HCT116 (cell line): ENCODE measurements around the gene PAQR4. TPM values are rescaled to one million over a fixed set of nuclear protein-coding genes. Genes with fewer than 3 reads are reported as not detected.

ENCODE experiments used
- ATAC-seq: fragments of 200-7000 bp; cut with Tn5 transposase; 2 replicates; pipeline ENCODE4 v1.9.1; 2020; ENCODE audit warnings: mild to moderate bottlenecking, moderate library complexity
- BruUV-seq: library from RNA; stranded (reverse); fragments of 400-500 nt; replicated peaks from 2 replicates; lab custom pipeline; 2021; lab: Mats Ljungman, UMichigan
- CTCF ChIA-PET: fragments of 300-600 bp; sonication (Branson Sonifier 250); formaldehyde crosslinking; loops from one replicate; lab custom pipeline; 2021; ENCODE audit warnings: antibody characterized with exemption; lab: Charles Lee
- POLR2A ChIA-PET: fragments of 300-600, 350-600 bp; sonication (Branson Sonifier 250); formaldehyde crosslinking; loops from one replicate; lab custom pipeline; 2021; ENCODE audit warnings: antibody characterized with exemption; lab: Charles Lee
- RAD21 ChIA-PET, 2 experiments: fragments of 300-600 bp; sonication (Branson Sonifier 250); formaldehyde crosslinking; loops; one replicate each; lab custom pipeline; 2023; ENCODE audit warnings: low total read pairs in 2 of 2; ENCODE audit not compliant: uncharacterized antibody in 2 of 2, unreplicated experiment in 2 of 2, low non-redundant PET in 1 of 2; lab: Charles Lee
- DNase-seq: peaks from one replicate; pipeline ENCODE4 v3.0.0-alpha.2; 2010; ENCODE audit warnings: low read depth, low spot score
- H2AFZ ChIP-seq: fragments of 200-600 bp; shearing (Covaris generic), sonication (generic); 2 replicates; pipeline ENCODE4 v1.6.1; 2017; ENCODE audit warnings: low read depth, mixed run types, mixed read lengths, antibody characterized with exemption, low read length; ENCODE audit not compliant: poor library complexity, severe bottlenecking
- H3K27ac ChIP-seq: 2 replicates; pipeline ENCODE4 v1.5.1; 2012; ENCODE audit warnings: low read depth, low read length
- H3K27me3 ChIP-seq: fragments of 200-600 bp; sonication (generic); 2 replicates; pipeline ENCODE4 v1.6.1; 2016; ENCODE audit warnings: mixed run types, low read length, mixed read lengths; ENCODE audit not compliant: insufficient read depth
- H3K36me3 ChIP-seq, 2 experiments: fragments of 200-500 bp in 1 of 2; fragments of 200-600 bp in 1 of 2; sonication (Bioruptor generic) in 1 of 2; sonication (generic) in 1 of 2; 2 replicates each; pipeline versions ENCODE4 v1.5.1 to v1.6.1; 2014 to 2016; ENCODE audit warnings: low read length in 2 of 2, inconsistent platforms in 1 of 2, mixed read lengths in 1 of 2, mixed run types in 1 of 2; ENCODE audit not compliant: insufficient read depth in 2 of 2, control insufficient read depth in 1 of 2
- H3K4me1 ChIP-seq, 2 experiments: fragments of 200-600 bp in 1 of 2; sonication (generic) in 1 of 2; 2 replicates each; pipeline versions ENCODE4 v1.5.1 to v1.6.1; 2012 to 2017; ENCODE audit warnings: low read length in 2 of 2, inconsistent platforms in 1 of 2, mild to moderate bottlenecking in 1 of 2, mixed read lengths in 1 of 2, mixed run types in 1 of 2, moderate library complexity in 1 of 2; ENCODE audit not compliant: insufficient read depth in 2 of 2, control insufficient read depth in 1 of 2
- H3K4me2 ChIP-seq: fragments of 200-600 bp; sonication (generic); 2 replicates; pipeline ENCODE4 v1.6.1; 2017; ENCODE audit warnings: mixed run types, low read length, mixed read lengths
- H3K4me3 ChIP-seq, 2 experiments: fragments of 200-600 bp in 1 of 2; sonication (generic) in 1 of 2; replicated peaks in 1 of 2; 2 replicates each; pipeline ENCODE4 v1.5.1; 2011 to 2016; ENCODE audit warnings: low read length in 2 of 2, control low read depth in 1 of 2, low read depth in 1 of 2, mild to moderate bottlenecking in 1 of 2, mixed read lengths in 1 of 2, mixed run types in 1 of 2
- H3K79me2 ChIP-seq: fragments of 200-600 bp; sonication (generic); 2 replicates; pipeline ENCODE4 v1.6.1; 2017; ENCODE audit warnings: mild to moderate bottlenecking, mixed run types, low read length, moderate library complexity, mixed read lengths; ENCODE audit not compliant: insufficient read depth
- H3K9ac ChIP-seq: fragments of 200-600 bp; sonication (generic); 2 replicates; pipeline ENCODE4 v1.6.1; 2016; ENCODE audit warnings: low read length, mixed read lengths
- H3K9me2 ChIP-seq: fragments of 200-600 bp; sonication (generic), shearing (Covaris generic); 2 replicates; pipeline ENCODE4 v1.6.1; 2017; ENCODE audit warnings: mixed run types, mild to moderate bottlenecking, moderate library complexity; ENCODE audit not compliant: insufficient read depth
- H3K9me3 ChIP-seq, 2 experiments: fragments of 200-500 bp in 1 of 2; fragments of 200-600 bp in 1 of 2; sonication (Bioruptor generic) in 1 of 2; sonication (generic) in 1 of 2; 2 replicates each; pipeline ENCODE4 v1.6.1; 2014 to 2017; ENCODE audit warnings: low read length in 2 of 2, mixed read lengths in 2 of 2, inconsistent platforms in 1 of 2, low read depth in 1 of 2, mild to moderate bottlenecking in 1 of 2, mixed run types in 1 of 2, moderate library complexity in 1 of 2; ENCODE audit not compliant: control insufficient read depth in 1 of 2, insufficient read depth in 1 of 2
- H4K20me1 ChIP-seq: fragments of 200-600 bp; sonication (generic), shearing (Covaris generic); 2 replicates; pipeline ENCODE4 v1.6.1; 2017; ENCODE audit warnings: mixed run types, mild to moderate bottlenecking, moderate library complexity; ENCODE audit not compliant: insufficient read depth
- CEBPB ChIP-seq: IDR thresholded peaks from 2 replicates; pipeline ENCODE4 v1.6.1; 2012; ENCODE audit warnings: low read depth
- EGR1 ChIP-seq: IDR thresholded peaks from 2 replicates; pipeline ENCODE4 v1.6.1; 2012; ENCODE audit warnings: low read depth
- ELF1 ChIP-seq: IDR thresholded peaks from 2 replicates; pipeline ENCODE4 v1.6.1; 2012; ENCODE audit warnings: low read depth, borderline replicate concordance
- EZH2phosphoT487 ChIP-seq: fragments of 200-600 bp; IDR thresholded peaks from 2 replicates; pipeline ENCODE4 v1.6.1; 2018; ENCODE audit warnings: antibody characterized with exemption, borderline replicate concordance
- FOSL1 ChIP-seq: IDR thresholded peaks from 2 replicates; pipeline ENCODE4 v1.6.1; 2012; ENCODE audit warnings: low read depth
- JUND ChIP-seq: IDR thresholded peaks from 2 replicates; pipeline ENCODE4 v1.6.1; 2012
- POLR2A ChIP-seq: IDR thresholded peaks from 2 replicates; pipeline ENCODE4 v1.7.0; 2011; ENCODE audit warnings: borderline replicate concordance; ENCODE audit not compliant: insufficient read depth, insufficient read length; ENCODE audit errors: extremely low read depth
- RAD21 ChIP-seq: IDR thresholded peaks from 2 replicates; pipeline ENCODE4 v1.6.1; 2012; ENCODE audit warnings: low read depth, mild to moderate bottlenecking
- SIN3A ChIP-seq: IDR thresholded peaks from 2 replicates; pipeline ENCODE4 v1.6.1; 2012; ENCODE audit warnings: low read depth
- SP1 ChIP-seq: IDR thresholded peaks from 2 replicates; pipeline ENCODE4 v1.6.1; 2012; ENCODE audit warnings: low read depth
- SRF ChIP-seq: IDR thresholded peaks from 2 replicates; pipeline ENCODE4 v1.6.1; 2012; ENCODE audit warnings: low read depth
- TCF7L2 ChIP-seq: IDR thresholded peaks from 2 replicates; pipeline ENCODE4 v1.7.0; 2011; ENCODE audit warnings: borderline replicate concordance, inconsistent platforms; ENCODE audit not compliant: insufficient read depth, insufficient read length; ENCODE audit errors: extremely low read depth
- ZFX ChIP-seq: fragments of 450-650 bp; IDR thresholded peaks from 2 replicates; pipeline ENCODE4 v1.6.1; 2017
- ZNF274 ChIP-seq: fragments of 200-500 bp; sonication (Bioruptor generic); IDR thresholded peaks from 2 replicates; pipeline ENCODE4 v1.6.1; 2014; ENCODE audit warnings: mild to moderate bottlenecking, low read depth, low read length, inconsistent platforms
- intact Hi-C: fragments of 100-400 bp; cut with micrococcal nuclease; formaldehyde crosslinking; loops from 2 replicates; pipeline ENCODE4 v1.10.0; 2022
- total RNA-seq: library from RNA; stranded (reverse); gene quantifications from one replicate; pipeline ENCODE4 v1.2.1, GENCODE V29; 2021; ENCODE audit not compliant: unreplicated experiment
- TF ChIP-seq, protein P1 (sequence below): IDR thresholded peaks from 2 replicates; pipeline ENCODE4 v1.6.1; 2012
- TF ChIP-seq, protein P2 (sequence below): IDR thresholded peaks from 2 replicates; pipeline ENCODE4 v1.6.1; 2011; ENCODE audit warnings: mild to moderate bottlenecking, low read length, moderate library complexity; ENCODE audit not compliant: insufficient replicate concordance; ENCODE audit errors: extremely low read depth

The PAQR4 gene
- total RNA-seq, 1 experiment from 2014 or later = 45.6 TPM

DNA sequence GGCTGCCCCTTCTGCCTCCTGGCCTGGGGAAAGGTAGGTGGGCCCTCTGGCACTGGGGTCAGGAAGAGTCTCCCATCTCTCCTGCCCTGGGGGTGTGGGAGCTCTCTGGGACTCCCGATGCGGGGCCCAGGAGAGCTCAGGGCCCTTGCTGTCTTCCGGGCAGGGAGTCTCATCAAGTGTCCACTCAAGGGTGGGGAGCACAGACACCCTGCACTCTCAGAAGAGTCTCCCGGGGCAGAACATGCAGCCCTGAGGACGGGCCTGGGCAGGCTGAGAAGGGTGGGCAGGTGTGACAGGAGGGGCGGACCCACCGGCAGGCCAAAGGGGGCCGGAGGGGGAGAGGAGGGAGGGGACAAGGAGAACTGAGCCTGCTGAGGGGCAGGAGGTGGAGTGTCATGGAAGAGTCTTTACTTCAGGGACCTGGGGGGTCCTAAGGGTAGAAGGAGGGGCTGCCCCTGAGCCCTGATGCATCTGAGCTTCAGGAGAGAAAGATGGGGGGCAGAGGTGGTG, 19.5 kb downstream of the PAQR4 start:
- H3K9me2 ChIP-seq = no peaks in the 10 kb centered on the region
- H3K36me3 ChIP-seq = no peaks in the 10 kb centered on the region
- RAD21 ChIA-PET = no interaction called here
- no peaks in the 10 kb centered on the region for H3K27me3 ChIP-seq
- H4K20me1 ChIP-seq = no peaks in the 10 kb centered on the region
- CTCF ChIA-PET = no interaction called here
- no peak overlapping the region for H3K4me3 ChIP-seq
- H3K4me1 ChIP-seq = peaks cover 16 to 28% of the 10 kb centered on the region in 2 experiments
- no peak for DNase-seq
- intact Hi-C loops = no loop called here
- no peaks in the 10 kb centered on the region for H3K79me2 ChIP-seq
- H3K9ac ChIP-seq = no peak overlapping the region
- H3K4me2 ChIP-seq = no peak overlapping the region
- ATAC-seq = no peak
- no peak overlapping the region for H3K27ac ChIP-seq
- H3K9me3 ChIP-seq = no peaks in the 10 kb centered on the region
- POLR2A ChIA-PET = interaction anchor here (0.7 kb wide), 2 partner anchors 11 to 32 kb away, joined by 3 to 4 read pairs; no protein-coding TSS in a partner anchor
- no TSS peak for BruUV-seq
- TF ChIP-seq ELF1 = no peak
- TF ChIP-seq SP1 = no peak
- no peak for TF ChIP-seq POLR2A
- TF ChIP-seq TCF7L2 = no peak
- no peak overlapping the region for H2AFZ ChIP-seq

DNA sequence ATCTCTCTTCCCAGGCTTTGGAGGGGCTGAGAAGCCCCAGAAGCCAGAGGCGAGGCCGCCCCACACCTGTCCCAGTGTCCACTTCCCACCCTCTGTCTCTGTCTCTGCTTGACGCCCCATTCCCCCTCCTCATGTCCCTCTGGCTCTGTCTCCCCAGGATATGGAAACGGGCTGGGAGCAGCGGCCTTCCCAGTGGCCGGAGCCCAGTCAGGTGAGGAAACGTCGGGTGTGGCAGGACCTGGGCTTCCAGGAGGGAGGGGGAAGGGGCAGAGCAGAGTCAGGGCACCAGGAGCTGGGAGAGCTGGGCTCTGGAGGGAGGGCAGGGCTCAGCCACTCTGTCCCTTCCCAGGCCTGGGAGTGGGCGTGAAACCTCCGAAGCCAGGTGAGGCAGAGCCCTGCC, 21.7 kb downstream of the PAQR4 start:
- Histone ChIP-seq H3K36me3 (no peaks in the 10 kb centered on the region), H3K9ac (no peak overlapping the region), H3K4me2 (peak overlapping the region; percentile 32), H3K27me3 (no peaks in the 10 kb centered on the region), H3K9me2 (no peaks in the 10 kb centered on the region), H3K4me1 (peaks cover 11 to 28% of the 10 kb centered on the region in 2 experiments), H3K9me3 (no peaks in the 10 kb centered on the region), H3K79me2 (no peaks in the 10 kb centered on the region), H3K4me3 (no peak overlapping the region), H3K27ac (no peak overlapping the region; the same call in 1 of the 2 replicates), H4K20me1 (no peaks in the 10 kb centered on the region), H2AFZ (no peak overlapping the region)
- RAD21 ChIA-PET = no interaction called here
- POLR2A ChIA-PET = interaction anchor here (0.6 kb wide), 1 partner anchor 29 kb away, joined by 3 read pairs; no protein-coding TSS in a partner anchor
- no peak for TF ChIP-seq FOSL1
- TF ChIP-seq, protein P1, sequence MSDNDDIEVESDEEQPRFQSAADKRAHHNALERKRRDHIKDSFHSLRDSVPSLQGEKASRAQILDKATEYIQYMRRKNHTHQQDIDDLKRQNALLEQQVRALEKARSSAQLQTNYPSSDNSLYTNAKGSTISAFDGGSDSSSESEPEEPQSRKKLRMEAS = no peak
- TF ChIP-seq SIN3A = no peak
- TF ChIP-seq SP1 = no peak
- no peak for TF ChIP-seq JUND
- TF ChIP-seq EZH2phosphoT487 = no peak
- no peak for TF ChIP-seq ZNF274
- TF ChIP-seq EGR1 = no peak
- no peak for TF ChIP-seq RAD21
- TF ChIP-seq CEBPB = no peak
- TF ChIP-seq ELF1 = no peak
- TF ChIP-seq SRF = no peak
- TF ChIP-seq, protein P2, sequence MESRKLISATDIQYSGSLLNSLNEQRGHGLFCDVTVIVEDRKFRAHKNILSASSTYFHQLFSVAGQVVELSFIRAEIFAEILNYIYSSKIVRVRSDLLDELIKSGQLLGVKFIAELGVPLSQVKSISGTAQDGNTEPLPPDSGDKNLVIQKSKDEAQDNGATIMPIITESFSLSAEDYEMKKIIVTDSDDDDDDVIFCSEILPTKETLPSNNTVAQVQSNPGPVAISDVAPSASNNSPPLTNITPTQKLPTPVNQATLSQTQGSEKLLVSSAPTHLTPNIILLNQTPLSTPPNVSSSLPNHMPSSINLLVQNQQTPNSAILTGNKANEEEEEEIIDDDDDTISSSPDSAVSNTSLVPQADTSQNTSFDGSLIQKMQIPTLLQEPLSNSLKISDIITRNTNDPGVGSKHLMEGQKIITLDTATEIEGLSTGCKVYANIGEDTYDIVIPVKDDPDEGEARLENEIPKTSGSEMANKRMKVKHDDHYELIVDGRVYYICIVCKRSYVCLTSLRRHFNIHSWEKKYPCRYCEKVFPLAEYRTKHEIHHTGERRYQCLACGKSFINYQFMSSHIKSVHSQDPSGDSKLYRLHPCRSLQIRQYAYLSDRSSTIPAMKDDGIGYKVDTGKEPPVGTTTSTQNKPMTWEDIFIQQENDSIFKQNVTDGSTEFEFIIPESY = no peak
- no peak for TF ChIP-seq ZFX
- TF ChIP-seq TCF7L2 = no peak
- CTCF ChIA-PET = no interaction called here
- DNase-seq (no peak), ATAC-seq (peak; percentile 55)
- BruUV-seq = no TSS peak
- intact Hi-C loops = no loop called here
